GM12864 (cell line): ENCODE measurements around the gene PKP4.

Source experiments
- DNase-seq: peaks from one replicate; pipeline ENCODE4 v3.0.0-alpha.2; 2011; ENCODE audit warnings: low read depth
- H3K4me3 ChIP-seq: 2 replicates; pipeline ENCODE4 v1.5.1; 2011; ENCODE audit warnings: mild to moderate bottlenecking, low read depth, low read length, control low read depth
- TF ChIP-seq, protein P1 (sequence below): IDR thresholded peaks from 2 replicates; pipeline ENCODE4 v1.5.1; 2011; ENCODE audit warnings: low read depth, mild to moderate bottlenecking, moderate library complexity, low read length, control low read depth, inconsistent platforms; ENCODE audit errors: missing control alignments

PKP4 gene

DNA sequence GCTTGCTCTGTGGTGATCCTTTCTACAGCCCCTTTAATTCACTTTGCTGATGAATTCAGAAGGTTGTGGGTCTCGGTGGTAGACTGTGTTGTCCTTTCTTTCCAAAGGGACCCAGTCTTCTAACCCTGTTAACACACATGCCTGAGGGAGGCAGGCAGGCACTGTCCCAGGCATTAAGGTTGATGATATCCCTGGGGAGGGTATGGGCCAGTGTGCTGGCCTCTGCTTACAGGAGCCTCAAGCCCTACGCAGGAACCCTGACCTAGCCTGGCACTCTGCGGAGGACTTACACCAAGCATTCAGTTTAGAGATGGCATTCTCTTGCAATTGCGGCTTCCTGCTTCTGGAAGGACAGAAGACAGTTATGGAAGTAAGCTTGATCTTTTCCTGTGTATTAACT, 102.5 kb downstream of the PKP4 start:
- TF ChIP-seq, protein P1, sequence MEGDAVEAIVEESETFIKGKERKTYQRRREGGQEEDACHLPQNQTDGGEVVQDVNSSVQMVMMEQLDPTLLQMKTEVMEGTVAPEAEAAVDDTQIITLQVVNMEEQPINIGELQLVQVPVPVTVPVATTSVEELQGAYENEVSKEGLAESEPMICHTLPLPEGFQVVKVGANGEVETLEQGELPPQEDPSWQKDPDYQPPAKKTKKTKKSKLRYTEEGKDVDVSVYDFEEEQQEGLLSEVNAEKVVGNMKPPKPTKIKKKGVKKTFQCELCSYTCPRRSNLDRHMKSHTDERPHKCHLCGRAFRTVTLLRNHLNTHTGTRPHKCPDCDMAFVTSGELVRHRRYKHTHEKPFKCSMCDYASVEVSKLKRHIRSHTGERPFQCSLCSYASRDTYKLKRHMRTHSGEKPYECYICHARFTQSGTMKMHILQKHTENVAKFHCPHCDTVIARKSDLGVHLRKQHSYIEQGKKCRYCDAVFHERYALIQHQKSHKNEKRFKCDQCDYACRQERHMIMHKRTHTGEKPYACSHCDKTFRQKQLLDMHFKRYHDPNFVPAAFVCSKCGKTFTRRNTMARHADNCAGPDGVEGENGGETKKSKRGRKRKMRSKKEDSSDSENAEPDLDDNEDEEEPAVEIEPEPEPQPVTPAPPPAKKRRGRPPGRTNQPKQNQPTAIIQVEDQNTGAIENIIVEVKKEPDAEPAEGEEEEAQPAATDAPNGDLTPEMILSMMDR = no peak
- no peak overlapping the region for H3K4me3 ChIP-seq
- no peak for DNase-seq

DNA sequence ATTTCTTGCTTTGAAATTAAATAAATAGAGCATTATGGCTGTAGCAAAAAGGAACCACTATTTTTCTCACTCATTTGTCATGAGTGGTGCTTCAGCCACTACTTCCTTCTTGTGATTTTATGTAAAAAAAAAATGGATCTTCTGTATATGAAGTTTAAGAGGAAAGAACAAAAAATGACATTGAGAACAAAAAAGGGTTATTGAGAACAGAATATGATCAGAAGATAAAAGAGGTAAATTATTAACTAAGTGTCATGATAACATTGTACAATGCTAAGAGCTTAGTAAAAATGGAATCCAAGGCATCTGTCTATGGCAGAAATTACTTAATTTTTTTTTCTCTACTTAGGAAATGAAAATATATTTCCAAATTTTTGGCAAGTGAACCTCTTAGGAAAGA, 103.5 kb downstream of the PKP4 start:
- DNase-seq = no peak
- TF ChIP-seq, protein P1 = no peak

DNA sequence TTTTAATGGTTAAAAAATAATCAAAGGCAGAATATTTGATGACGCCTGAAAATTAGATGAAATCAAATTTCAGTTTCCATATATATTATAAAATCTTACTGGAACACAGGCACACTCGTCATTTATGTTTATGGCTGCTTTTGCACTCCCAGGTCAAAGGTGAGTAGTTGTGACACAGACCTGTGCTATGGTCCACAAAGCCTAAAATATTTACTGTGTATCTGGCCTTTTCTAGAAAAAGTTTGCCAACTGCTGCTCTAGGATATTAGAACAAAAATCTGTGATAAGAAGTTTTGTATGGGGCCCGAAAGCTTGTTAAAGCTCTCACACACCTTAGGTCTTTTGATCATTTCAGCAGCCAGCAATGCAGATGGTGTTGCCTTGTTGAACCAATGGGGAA, 104.3 kb downstream of the PKP4 start:
- no peak overlapping the region for H3K4me3 ChIP-seq
- TF ChIP-seq, protein P1 = no peak
- no peak for DNase-seq

More for the DNA sequence above, 103.5 kb downstream of the PKP4 start:
- no peak overlapping the region for H3K4me3 ChIP-seq

DNA sequence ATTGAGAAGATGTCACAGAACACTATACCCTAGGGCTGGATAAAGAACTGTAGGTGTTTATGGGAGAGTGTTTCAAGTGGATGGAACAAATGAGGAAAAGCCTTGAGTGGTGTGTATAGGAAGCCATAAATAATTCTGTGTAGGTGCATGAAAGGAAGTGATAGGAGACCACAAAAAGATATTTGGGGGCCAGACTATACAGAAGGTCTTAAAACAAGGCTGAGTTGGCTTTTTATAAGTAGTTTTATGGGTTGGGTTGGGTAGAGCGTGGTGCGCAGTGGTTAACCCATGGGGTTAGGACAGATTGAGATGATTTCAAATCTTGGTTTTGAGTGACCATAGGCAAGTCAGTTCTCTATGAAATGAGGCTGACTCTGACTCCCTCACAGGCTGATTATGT, 110.5 kb downstream of the PKP4 start:
- no peak for DNase-seq
- H3K4me3 ChIP-seq = no peak overlapping the region
- TF ChIP-seq, protein P1 = no peak

DNA sequence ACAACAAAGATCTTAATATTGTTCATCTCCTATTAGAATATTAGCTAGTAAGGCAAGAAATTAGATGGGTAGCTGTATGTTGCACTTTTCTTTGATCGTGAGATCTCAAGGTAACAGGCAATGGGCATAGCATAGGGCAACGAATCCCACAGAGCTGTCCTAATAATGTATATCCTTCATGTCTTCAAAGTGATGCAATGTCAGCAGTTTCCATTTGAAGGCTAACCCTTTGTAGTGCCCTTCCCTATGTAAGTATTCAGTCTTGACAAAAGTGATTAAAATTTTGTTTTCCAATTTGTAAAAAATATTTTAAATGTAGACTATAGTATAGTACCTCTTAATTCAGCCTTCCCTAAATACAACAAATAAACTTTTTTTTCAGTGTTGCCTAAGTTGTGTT, 112.5 kb downstream of the PKP4 start:
- TF ChIP-seq, protein P1 = no peak
- DNase-seq = no peak
- H3K4me3 ChIP-seq = no peak overlapping the region

DNA sequence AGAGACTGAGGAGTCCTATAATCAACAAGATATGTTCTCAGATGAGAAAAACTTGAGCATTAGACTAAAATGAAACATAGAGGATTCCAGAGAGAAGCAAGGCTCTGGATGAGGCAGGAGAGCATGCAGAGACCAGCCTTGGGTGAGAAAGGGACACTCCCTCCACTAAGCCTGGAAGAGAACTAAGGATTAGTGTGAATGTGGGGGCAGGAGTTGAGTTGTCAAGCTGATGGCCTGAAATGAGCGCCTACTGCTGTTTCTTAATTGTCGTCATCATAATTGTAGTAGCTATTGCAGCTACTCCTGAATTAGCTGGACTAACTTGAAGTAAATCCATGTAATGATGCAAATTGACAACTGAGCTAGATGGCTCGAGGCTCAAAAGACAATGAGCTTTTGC, 114.1 kb downstream of the PKP4 start:
- no peak for DNase-seq
- TF ChIP-seq, protein P1 = no peak
- no peak overlapping the region for H3K4me3 ChIP-seq

DNA sequence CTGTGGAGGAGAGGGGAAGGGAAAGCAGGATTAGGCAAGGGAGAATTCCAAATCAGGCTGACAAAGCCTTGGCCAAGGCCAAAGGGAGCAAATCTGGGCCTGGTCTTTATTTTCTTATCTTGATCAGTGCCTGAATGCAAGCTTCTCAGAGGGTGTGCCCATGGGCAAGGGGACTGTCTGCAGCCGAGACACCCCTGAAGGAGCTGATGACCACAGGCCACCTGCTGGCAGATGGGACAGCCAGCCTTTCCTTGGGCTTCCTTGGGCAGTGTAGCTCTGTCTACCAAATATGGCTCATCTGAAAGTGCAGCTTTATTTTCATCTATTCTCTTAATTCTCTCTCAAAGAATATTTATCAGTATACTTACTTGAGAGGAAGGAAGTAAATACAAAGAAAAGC, 117.0 kb downstream of the PKP4 start:
- no peak for DNase-seq
- TF ChIP-seq, protein P1 = no peak

More for the DNA sequence above, 117.0 kb downstream of the PKP4 start:
- H3K4me3 ChIP-seq = no peak overlapping the region
